Islet of Langerhans (tissue), 1 donor: ENCODE results near the gene DDX3X.
"Not testable (repeated sequence)": the region's sequence is repeated elsewhere in the genome, so short reads cannot be mapped to it uniquely, and the experiment has no call there.

Experiments
- FAIRE-seq: peaks from one replicate; lab custom pipeline; 2011; peaks lifted over from hg19 to GRCh38; lab: Jason Lieb, UNC

The DDX3X gene

DNA sequence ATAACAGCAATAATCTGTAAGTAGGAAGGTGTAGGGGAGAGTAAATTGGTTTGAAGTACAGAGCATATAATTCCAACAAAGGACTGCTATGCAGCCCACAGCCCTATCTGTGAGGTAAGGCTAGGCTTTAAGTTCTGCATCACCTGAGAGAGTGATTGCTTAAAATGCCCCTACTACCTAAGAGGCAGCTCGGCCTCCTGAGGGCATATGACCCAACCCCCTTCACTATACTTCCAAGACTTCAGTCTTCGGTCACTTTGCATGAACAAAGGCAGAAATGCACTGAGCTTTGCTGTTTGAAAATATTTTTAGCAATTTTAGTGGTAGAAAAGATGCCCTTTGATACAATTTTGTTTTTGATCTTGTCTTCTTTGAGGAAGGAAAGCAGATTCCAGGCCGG is 4.9 kb upstream of the DDX3X start:
- no peak for FAIRE-seq

GRCh38 chrX:41332005-41332404 is 2.0 kb upstream of the DDX3X start:
- no peak for FAIRE-seq

GRCh38 chrX:41332408-41333002 is 1.5 kb upstream of the DDX3X start:
- no peak for FAIRE-seq

DNA sequence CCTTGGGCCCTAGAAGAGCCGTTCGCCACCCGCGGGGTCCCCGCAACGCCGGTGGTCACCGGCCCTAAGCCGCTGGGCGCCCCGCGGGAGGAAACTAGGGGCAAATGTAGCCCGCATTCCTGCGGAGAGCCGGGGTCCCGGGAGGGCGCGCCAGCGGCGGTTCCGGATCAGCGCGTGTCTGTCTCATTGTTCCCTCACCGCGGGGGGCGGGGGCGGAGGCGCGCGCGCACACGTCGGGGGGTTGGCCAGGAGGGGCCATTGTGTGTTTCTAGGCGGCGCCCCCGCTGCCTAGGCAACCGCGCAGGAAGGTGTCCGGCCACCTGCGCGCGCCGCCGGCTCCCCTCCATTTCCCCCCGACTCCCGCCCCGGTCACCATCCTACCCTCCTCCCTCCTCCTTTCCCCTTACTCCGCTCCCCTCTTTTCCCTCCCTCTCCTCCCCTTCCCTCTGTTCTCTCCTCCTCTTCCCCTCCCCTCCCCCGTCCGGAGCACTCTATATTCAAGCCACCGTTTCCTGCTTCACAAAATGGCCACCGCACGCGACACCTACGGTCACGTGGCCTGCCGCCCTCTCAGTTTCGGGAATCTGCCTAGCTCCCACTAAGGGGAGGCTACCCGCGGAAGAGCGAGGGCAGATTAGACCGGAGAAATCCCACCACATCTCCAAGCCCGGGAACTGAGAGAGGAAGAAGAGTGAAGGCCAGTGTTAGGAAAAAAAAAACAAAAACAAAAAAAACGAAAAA is 789 bp upstream of the DDX3X start:
- no peak for FAIRE-seq

GRCh38 chrX:41334363-41335197 is 618 bp downstream of the DDX3X start:
- FAIRE-seq, result no peak

DNA sequence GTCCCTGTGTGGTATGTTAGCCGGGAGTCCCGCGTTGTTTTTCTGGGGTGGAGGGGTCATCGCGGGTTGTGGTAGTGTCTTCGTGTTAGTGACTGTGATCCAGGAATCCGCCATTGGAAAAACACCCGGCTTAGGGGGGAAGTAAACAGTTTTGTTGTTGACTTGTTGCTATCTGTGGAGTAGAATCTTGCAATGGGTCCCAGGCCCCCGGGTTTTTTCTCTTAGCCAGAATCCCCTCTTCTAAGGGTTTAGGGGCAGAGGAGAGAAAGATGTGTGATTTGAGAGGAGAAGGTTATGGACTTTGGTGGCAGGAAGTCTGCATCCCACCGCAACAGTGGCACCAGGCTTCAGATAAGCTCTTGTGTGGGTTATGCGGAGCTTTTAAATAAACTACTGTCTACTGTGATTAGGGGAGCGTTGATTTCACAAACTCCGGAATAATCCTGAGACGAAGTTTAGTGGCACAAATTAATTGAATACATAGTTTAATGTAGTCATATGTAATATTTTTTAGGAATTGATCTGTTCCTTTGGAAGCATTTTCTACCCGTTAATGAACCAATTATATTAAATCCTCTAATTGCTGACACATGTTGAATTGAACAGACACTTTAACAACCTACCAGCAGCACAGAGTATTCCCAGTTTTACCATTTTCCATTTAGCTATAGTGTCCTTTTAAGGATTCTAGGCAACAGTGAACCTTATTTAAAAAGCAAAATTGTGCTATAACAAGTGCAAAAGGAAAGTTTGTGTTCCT is 1.4 kb downstream of the DDX3X start:
- no peak for FAIRE-seq

GRCh38 chrX:41335958-41336331 is 2.0 kb downstream of the DDX3X start:
- FAIRE-seq, result no peak

DNA sequence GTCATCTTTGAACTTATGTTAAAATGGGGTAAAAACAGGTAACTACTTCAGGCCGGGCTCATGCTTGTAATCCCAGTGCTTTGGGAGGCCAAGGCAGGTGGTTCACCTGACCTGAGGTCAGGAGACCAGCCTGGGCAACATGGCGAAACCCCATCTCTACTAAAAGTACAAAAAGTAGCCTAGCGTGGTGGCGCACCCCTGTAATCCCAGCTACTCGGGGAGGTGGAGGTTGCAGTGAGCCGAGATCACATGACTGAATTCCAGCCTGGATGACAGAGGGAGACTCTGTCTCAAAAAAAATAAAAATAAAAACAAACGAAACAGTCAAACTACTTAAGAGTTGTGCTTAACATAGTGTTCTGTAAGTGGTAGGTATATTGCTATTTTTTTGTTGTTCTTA is 2.5 kb downstream of the DDX3X start:
- no peak for FAIRE-seq

- FAIRE-seq, result no peak
These were observed 3.2 kb downstream of the DDX3X start for GRCh38 chrX:41337140-41337539.

DNA sequence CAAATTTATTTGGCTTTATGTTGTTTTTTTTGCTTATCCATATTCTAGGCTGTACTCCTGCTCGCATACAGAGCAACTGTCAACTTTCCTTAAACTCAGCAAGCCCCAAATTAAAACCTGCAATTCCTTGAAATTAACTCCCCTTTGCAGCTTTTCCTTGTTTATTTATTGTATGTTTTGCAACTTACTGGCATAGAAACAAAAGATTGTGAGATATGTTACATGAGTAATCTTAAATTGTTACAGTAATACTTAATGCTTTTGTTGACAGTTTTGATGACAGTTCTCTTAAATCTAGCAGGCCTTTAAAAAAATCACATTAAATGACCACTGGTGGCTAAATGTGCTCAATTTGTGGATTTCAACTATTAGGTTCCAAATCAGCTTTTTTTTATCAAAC is 4.5 kb downstream of the DDX3X start:
- no peak for FAIRE-seq

DNA sequence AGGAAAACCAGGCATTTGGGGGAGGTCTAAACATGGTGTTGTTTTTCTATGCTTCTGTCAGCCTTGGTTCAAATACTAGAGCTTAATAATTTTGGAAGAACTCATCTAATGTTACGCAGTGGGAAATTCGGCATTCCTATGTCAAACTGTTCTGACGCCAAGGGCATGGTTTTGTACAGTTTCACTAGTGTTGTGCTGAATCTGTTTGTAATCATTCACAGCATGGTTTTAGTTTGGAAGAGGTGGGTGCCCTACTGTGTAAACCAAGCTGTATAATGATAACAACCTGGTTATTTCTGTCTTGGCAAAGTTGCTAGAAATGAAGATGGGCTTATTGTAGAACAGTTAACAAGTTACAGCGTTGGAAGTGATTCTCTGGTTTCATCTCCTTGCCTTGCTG is 5.2 kb downstream of the DDX3X start:
- FAIRE-seq, result no peak

- FAIRE-seq, result no peak
These were observed 10.1 kb downstream of the DDX3X start for GRCh38 chrX:41344053-41344452.

GRCh38 chrX:41347186-41347585 is 13.2 kb downstream of the DDX3X start:
- FAIRE-seq, result no peak

DNA sequence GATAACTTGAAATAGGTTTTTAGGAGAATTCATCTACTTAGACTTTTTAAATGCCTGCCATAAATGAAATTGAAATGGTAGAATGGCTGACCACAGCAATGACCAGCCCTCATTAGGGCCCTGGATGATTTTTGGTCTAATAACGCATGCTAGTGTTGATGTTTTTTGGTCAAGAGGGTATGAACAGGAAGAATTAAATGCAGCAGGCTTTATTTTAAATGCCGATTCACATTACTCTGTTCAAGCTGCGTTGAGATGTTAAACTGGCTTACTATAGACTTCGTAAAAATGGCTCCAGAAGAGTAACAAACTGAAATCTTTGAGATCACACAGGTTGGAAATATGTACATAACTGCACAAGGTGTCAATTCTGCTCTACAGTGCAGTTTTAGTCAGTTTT is 14.6 kb downstream of the DDX3X start:
- no peak for FAIRE-seq

- FAIRE-seq, result peak; percentile 95
These were observed 16.4 kb downstream of the DDX3X start for GRCh38 chrX:41350150-41350975.

DNA sequence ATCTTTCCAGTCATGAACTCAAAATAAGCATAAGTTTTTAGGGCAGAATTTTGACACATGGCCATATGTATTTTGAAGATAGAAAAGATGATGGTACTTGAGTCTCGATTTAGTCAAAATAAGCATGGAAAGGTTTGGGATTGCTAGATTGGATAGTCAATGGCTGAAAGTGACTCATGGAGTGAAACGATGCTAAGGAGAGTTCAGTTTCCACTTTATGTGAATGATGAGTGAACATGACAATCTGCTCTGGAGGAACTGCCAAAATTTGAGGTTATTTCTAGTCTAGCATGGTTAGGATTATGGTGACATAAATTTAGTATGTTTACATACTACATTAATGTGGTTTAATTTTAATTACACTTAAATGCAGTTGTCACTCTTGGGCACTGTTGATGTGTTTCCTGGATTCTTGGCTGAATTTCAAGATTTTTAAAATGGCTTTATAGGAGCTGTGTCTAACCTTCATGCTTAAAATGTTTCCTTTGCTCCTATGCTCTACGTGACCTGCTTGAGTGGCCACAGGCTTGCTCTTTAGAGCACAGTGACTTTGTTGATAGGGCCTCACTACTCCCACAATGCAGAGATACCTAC is 17.1 kb downstream of the DDX3X start:
- FAIRE-seq, result no peak

DNA sequence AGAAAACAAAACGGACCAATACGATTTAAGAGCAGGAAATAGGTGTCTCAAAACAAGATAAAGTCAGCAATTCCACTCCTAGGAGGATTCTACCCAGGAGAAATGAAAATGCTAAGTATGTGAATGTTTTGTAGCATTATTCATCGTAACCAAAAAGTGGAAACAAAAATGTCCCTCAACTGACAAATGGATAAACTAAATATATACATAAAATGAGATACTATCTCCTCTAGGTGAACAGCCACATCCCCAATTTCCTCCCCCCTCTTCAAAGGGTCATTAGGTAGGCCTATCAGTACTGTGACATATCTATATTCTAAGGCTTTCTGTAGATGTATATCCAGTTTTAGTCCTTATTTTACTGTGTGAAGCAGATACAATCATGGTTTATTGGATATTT is 18.0 kb downstream of the DDX3X start:
- FAIRE-seq, result no peak

GRCh38 chrX:41352329-41352838 is 18.4 kb downstream of the DDX3X start:
- FAIRE-seq, result no peak

GRCh38 chrX:41353985-41354384 is 20.0 kb downstream of the DDX3X start:
- FAIRE-seq, result no peak

DNA sequence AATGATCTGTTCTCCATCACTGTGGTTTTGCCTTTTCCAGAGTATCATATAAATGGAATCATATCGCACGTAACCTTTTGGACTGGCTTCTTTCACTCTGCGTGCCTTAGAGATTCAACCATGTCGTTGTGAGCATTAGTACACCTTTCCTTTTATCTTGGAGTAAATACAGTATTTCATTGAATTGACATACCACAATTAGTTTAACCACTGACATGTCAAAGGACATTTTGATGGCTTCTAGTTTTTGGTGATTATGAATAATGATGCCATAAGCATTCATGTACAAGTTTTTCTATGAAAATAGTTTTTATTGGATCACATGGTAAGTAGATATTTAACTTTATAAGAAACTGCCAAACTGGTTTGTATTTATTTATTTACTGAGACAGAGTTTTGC is 35.2 kb downstream of the DDX3X start:
- no peak for FAIRE-seq

DNA sequence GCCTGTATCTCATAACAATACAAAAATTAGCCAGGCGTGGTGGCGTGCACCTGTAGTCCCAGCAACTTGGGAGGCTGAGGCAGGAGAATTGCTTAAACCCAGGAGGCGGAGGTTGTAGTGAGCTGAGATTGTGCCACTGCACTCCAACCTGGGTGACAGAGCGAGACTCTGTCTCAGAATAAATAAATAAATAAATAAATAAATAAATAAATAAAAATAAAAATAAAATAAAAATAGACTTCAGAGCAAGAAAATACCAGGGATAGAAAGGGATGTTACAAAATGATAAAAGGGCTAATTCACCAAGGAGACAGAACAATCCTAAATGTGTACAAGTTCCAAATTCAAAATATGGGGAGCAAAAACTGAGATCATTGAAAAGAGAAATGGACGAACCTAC is 37.6 kb downstream of the DDX3X start:
- not testable (repeated sequence) for FAIRE-seq
